Activated CD4-positive, alpha-beta T cell treated with anti-CD3 and anti-CD28 coated beads for 36 hours (primary cell): Measurements from ENCODE around the gene PAMR1. TPM values are rescaled to one million over a fixed set of nuclear protein-coding genes. Genes with fewer than 3 reads are reported as not detected.

ENCODE experiments used
- ATAC-seq: fragments of 200-7000 bp; cut with Tn5 transposase; one replicate; pipeline ENCODE4 v1.10.0; 2021; ENCODE audit warnings: mild to moderate bottlenecking, moderate library complexity
- CTCF ChIA-PET: fragments of 350-600 bp; sonication (Branson Sonifier 250); formaldehyde crosslinking; loops from one replicate; lab custom pipeline; 2021; ENCODE audit warnings: antibody characterized with exemption; lab: Charles Lee
- POLR2A ChIA-PET: fragments of 350-600 bp; sonication (Branson Sonifier 250); formaldehyde crosslinking; loops from one replicate; lab custom pipeline; 2021; ENCODE audit warnings: antibody characterized with exemption, inconsistent platforms; lab: Charles Lee
- DNase-seq: peaks from one replicate; pipeline ENCODE4 v3.0.0-alpha.2; 2020
- H3K27ac Mint-ChIP-seq: one replicate; pipeline ENCODE4 v1.8.0; 2021; ENCODE audit warnings: mixed read lengths
- H3K27me3 Mint-ChIP-seq: one replicate; pipeline ENCODE4 v1.8.0; 2021; ENCODE audit warnings: mixed read lengths
- H3K36me3 Mint-ChIP-seq: one replicate; pipeline ENCODE4 v1.8.0; 2021; ENCODE audit warnings: low read depth, mixed read lengths
- H3K4me1 Mint-ChIP-seq: one replicate; pipeline ENCODE4 v1.8.0; 2021; ENCODE audit warnings: mixed read lengths
- H3K4me3 Mint-ChIP-seq: one replicate; pipeline ENCODE4 v1.8.0; 2021; ENCODE audit warnings: mild to moderate bottlenecking, moderate library complexity, mixed read lengths
- H3K9me3 Mint-ChIP-seq: one replicate; pipeline ENCODE4 v1.8.0; 2021; ENCODE audit warnings: low read depth, mixed read lengths
- intact Hi-C, 2 experiments: fragments of 100-400 bp; cut with DNase I in 1 of 2; cut with micrococcal nuclease in 1 of 2; formaldehyde crosslinking; loops; one replicate each; pipeline versions ENCODE4 v1.14.2 to v1.15.1; 2022 to 2024; cut with DNase I, micrococcal nuclease
- total RNA-seq, 2 experiments: library from RNA; stranded (reverse); gene quantifications; one replicate each; pipeline ENCODE4 v1.2.3, GENCODE V29; 2021

PAMR1 gene
- total RNA-seq, 2 experiments from 2014 or later: not detected

DNA sequence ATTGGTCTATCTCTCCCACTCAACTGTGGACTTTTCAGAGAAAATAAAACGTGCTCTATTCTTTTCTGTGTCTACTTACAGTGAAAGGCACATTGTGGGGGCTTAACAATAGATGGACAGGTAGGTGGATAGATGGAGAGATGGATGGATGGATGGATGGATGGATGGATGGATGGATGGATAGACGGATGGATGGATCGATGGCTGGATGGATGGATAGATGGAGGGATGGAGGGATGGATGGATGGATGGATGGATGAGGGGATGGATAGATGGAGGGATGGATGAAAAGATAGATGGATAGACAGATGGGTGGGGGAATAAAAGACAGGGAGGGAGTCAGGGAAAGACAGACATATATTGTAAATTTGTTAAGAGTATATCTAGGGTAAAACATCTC, 91.8 kb downstream of the PAMR1 start:
- ATAC-seq: no peak
- no peaks in the 10 kb centered on the region for H3K36me3 Mint-ChIP-seq
- no peaks in the 10 kb centered on the region for H3K4me1 Mint-ChIP-seq
- intact Hi-C loops: no loop called here
- ChIA-PET POLR2A (no interaction called here), CTCF (no interaction called here)
- peaks cover 34% of the 10 kb centered on the region for H3K27me3 Mint-ChIP-seq
- DNase-seq: no peak
- no peaks in the 10 kb centered on the region for H3K9me3 Mint-ChIP-seq
- H3K4me3 Mint-ChIP-seq: no peak overlapping the region
- H3K27ac Mint-ChIP-seq: no peak overlapping the region

- Mint-ChIP-seq H3K27ac (no peak overlapping the region), H3K9me3 (no peaks in the 10 kb centered on the region), H3K27me3 (peaks cover 35% of the 10 kb centered on the region), H3K4me3 (no peak overlapping the region), H3K4me1 (no peaks in the 10 kb centered on the region), H3K36me3 (no peaks in the 10 kb centered on the region)
- CTCF ChIA-PET: no interaction called here
- ATAC-seq (no peak), DNase-seq (no peak)
- intact Hi-C loops: no loop called here
- POLR2A ChIA-PET: no interaction called here
These were observed 93.0 kb downstream of the PAMR1 start for GRCh38 chr11:35432464-35432863.

DNA sequence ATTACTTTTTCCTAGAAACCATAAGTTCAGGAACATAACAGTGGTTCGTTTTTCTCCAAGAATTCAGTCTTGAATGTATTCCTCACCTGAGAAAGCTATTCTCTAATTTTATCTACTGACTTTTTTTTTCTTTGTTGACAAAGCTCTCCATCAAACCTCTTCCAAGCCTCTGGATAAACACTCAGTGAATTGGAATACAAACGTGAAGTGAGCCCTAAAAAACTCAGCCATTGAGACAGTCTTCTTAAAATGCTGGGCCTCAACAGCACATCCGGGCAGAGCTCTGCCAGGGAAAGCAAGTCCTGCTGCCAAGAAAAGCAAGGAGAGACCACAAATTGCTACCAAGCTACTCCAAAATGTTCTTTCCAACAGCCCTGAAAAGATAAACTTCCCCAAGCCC, 98.3 kb downstream of the PAMR1 start:
- POLR2A ChIA-PET: no interaction called here

GRCh38 chr11:35426351-35426750, 99.1 kb downstream of the PAMR1 start:
- Mint-ChIP-seq H3K27ac (no peak overlapping the region), H3K4me1 (no peaks in the 10 kb centered on the region), H3K4me3 (no peak overlapping the region), H3K9me3 (no peaks in the 10 kb centered on the region), H3K27me3 (peaks cover 51% of the 10 kb centered on the region), H3K36me3 (no peaks in the 10 kb centered on the region)
- DNase-seq (no peak), ATAC-seq (no peak)
- ChIA-PET CTCF (interaction anchor here (0.6 to 1.6 kb wide), 5 partner anchors 11 to 61 kb away, joined by 3 to 6 read pairs (median 4); no protein-coding TSS in a partner anchor), POLR2A (no interaction called here)
- intact Hi-C loops: no loop called here

More for the DNA sequence above, 98.3 kb downstream of the PAMR1 start:
- Mint-ChIP-seq H3K9me3 (no peaks in the 10 kb centered on the region), H3K27me3 (peaks cover 45% of the 10 kb centered on the region), H3K36me3 (no peaks in the 10 kb centered on the region), H3K27ac (no peak overlapping the region), H3K4me3 (no peak overlapping the region), H3K4me1 (no peaks in the 10 kb centered on the region)
- CTCF ChIA-PET: interaction anchor here (1.0 to 1.4 kb wide), 2 partner anchors 35 to 61 kb away, joined by 3 to 6 read pairs; no protein-coding TSS in a partner anchor
- intact Hi-C loops: no loop called here
- ATAC-seq (no peak), DNase-seq (no peak)

DNA sequence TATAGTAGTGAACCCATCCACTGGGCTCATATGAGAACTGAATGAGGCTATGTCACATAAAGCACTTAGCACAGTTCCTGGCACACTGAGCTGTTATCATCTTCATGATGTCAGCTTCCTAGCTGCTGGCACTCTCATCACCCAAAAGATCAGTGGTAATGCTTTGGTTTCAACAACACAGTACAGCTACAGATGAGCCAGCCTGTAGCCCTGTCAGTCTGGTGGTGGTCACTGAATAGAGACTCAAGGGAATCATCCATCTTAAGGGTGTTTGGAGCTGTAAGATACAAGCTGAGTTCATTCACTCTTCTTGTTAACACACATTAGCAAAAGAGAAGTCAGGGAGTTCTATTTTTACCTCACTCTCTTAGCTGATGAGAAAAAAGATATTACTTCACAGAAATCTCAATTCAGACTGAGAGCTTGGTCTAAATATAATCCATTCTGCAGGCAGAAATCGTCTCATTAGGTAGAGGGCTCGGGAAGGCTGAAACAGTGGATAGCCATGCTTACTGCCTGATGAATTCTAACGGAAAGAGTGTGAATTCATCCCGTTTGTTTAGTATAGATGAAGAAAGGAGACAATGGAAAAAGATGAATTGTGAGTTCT, 99.7 kb downstream of the PAMR1 start:
- no peaks in the 10 kb centered on the region for H3K4me1 Mint-ChIP-seq
- ChIA-PET CTCF (interaction anchor here (0.6 to 2.4 kb wide), 8 partner anchors 10 to 500 kb away, joined by 3 to 6 read pairs (median 4); no protein-coding TSS in a partner anchor), POLR2A (no interaction called here)
- peaks cover 53% of the 10 kb centered on the region for H3K27me3 Mint-ChIP-seq
- ATAC-seq (no peak), DNase-seq (no peak)
- H3K36me3 Mint-ChIP-seq: no peaks in the 10 kb centered on the region
- no peak overlapping the region for H3K27ac Mint-ChIP-seq
- no peak overlapping the region for H3K4me3 Mint-ChIP-seq
- no peaks in the 10 kb centered on the region for H3K9me3 Mint-ChIP-seq
- intact Hi-C loops: no loop called here

DNA sequence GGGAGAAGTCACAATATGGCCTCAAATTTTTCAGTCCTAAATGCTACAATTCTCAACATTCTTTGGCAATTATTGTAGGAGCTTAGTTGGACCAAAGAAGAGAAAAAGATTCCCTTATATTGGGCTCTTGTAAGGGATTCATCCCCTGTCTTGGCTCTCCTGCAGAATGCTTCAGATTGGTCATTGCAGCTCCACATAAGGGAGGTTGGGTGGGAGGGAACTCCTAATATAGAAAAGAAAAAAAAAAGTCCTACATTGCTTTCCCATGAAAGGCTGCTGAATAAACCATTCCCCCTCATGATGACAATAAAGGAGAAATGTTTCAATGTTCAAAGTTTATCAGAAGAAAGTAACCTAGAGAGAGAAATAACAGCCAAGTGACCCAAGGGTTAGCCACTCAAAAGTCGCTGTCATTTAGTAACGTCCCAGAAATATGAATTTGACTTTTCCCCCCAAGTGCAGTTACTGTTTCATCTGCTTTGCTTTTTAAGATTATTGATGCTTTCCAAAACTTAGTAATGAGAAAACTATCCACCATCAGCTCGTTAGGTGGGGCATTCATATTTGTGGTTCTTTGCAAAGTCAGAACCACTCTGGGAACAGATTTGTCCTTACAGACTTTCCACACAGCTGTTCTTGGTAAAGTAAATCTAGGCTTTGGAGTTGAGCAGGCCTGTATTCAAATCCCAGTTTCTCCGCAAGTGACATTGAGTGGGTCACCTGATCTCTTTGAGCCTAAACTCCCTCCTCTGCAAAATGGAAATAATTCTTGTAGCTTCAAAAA, 101.1 kb downstream of the PAMR1 start:
- intact Hi-C loops: no loop called here
- DNase-seq (no peak), ATAC-seq (no peak)
- POLR2A ChIA-PET: no interaction called here
- Mint-ChIP-seq H3K4me3 (no peak overlapping the region), H3K27ac (no peak overlapping the region), H3K9me3 (no peaks in the 10 kb centered on the region), H3K27me3 (peaks cover 57% of the 10 kb centered on the region), H3K4me1 (peaks cover 6% of the 10 kb centered on the region), H3K36me3 (no peaks in the 10 kb centered on the region)
- CTCF ChIA-PET: interaction anchor here (0.7 to 2.4 kb wide), 6 partner anchors 9 to 841 kb away, joined by 3 to 5 read pairs (median 3); no protein-coding TSS in a partner anchor

DNA sequence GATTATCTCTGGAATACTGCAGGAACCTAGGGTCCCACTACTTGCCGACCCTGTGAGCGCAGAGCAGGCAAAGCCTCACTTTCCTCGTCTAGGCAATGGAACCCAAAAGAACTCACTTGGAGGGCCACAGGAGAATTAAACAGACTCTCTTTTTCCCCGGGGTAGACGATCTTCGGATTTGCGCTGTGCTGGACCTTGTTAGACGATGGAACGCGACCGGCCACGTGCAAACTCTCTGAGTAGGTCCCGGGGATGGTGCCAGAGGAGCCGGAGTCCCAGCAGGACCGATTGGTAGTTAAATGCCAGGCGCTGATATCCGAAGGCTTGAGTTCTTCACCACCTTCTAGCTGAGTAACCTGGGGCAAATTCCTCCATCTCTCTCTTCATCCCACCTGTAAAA, 105.0 kb downstream of the PAMR1 start:
- Mint-ChIP-seq H3K27ac (no peak overlapping the region), H3K36me3 (no peaks in the 10 kb centered on the region), H3K27me3 (peaks cover 69% of the 10 kb centered on the region), H3K9me3 (no peaks in the 10 kb centered on the region), H3K4me3 (peak overlapping the region; percentile 39), H3K4me1 (peaks cover 11% of the 10 kb centered on the region)
- DNase-seq (peak; percentile 9), ATAC-seq (no peak)
- CTCF ChIA-PET: interaction anchor here (0.7 to 1.7 kb wide), 4 partner anchors 15 to 486 kb away, joined by 3 to 4 read pairs (median 3); no protein-coding TSS in a partner anchor
- POLR2A ChIA-PET: interaction anchor here (0.7 kb wide), 1 partner anchor 34 kb away, joined by 3 read pairs; no protein-coding TSS in a partner anchor
- intact Hi-C loops: no loop called here

DNA sequence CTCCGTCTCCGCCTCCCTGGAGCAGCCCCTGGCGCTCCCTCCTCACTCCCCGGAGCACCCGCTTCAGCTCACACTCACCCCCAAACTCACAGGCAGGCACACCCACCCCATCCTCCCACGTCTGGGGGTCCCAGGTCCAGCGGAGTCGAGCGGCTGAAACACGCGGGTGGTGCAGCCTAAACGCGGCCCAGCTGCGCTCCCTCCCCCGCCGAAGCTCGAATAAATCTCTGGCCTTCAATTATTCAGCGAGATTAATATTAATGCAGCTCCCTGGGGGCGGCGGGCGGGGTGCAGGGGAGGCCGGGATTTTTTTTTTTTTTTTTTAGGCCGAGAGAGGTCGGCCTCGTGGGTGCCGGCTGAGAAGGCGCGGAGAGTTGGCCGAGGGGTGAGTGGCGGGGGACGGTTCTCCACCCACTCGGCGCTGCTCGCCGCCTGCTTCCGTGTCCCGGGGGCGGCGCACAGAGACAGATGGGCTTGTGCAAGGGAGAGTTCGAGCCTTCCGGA, 105.5 kb downstream of the PAMR1 start:
- H3K4me3 Mint-ChIP-seq: peak overlapping the region; percentile 46
- no peak overlapping the region for H3K27ac Mint-ChIP-seq

GRCh38 chr11:35419184-35419829, 106.1 kb downstream of the PAMR1 start, which contains the start of gene SLC1A2:
Gene SLC1A2 (minus strand): TSS chr11:35419558. CDS start chr11:35418966, 592 bp downstream.
- no peaks in the 10 kb centered on the region for H3K36me3 Mint-ChIP-seq
- H3K9me3 Mint-ChIP-seq: no peaks in the 10 kb centered on the region
- no peak within 1 kb of the TSS for H3K27ac Mint-ChIP-seq
- intact Hi-C loops: loop anchor here in 1 of 2 experiments (5.0 kb wide), 1 partner anchor 68 kb away; no protein-coding TSS in a partner anchor
- DNase-seq (peak; percentile 35), ATAC-seq (peak; percentile 49)
- H3K4me1 Mint-ChIP-seq: peaks cover 11% of the 10 kb centered on the region
- peaks cover 73% of the 10 kb centered on the region for H3K27me3 Mint-ChIP-seq
- peak within 1 kb of the TSS; percentile 49 for H3K4me3 Mint-ChIP-seq
- ChIA-PET CTCF (interaction anchor here (0.6 to 1.3 kb wide), 4 partner anchors 14 to 485 kb away, joined by 3 to 4 read pairs (median 3); no protein-coding TSS in a partner anchor), POLR2A (no interaction called here)

More for the DNA sequence above, 105.5 kb downstream of the PAMR1 start:
- H3K36me3 Mint-ChIP-seq: no peaks in the 10 kb centered on the region
- H3K4me1 Mint-ChIP-seq: peaks cover 11% of the 10 kb centered on the region
- peak; percentile 12 for DNase-seq
- CTCF ChIA-PET: interaction anchor here (0.7 to 1.3 kb wide), 3 partner anchors 15 to 486 kb away, joined by 3 to 4 read pairs (median 3); no protein-coding TSS in a partner anchor
- ATAC-seq: no peak
- H3K27me3 Mint-ChIP-seq: peaks cover 70% of the 10 kb centered on the region
- no peaks in the 10 kb centered on the region for H3K9me3 Mint-ChIP-seq
- POLR2A ChIA-PET: interaction anchor here (0.7 kb wide), 1 partner anchor 34 kb away, joined by 3 read pairs; no protein-coding TSS in a partner anchor
- intact Hi-C loops: loop anchor here in 1 of 2 experiments (5.0 kb wide), 1 partner anchor 67 kb away; no protein-coding TSS in a partner anchor

DNA sequence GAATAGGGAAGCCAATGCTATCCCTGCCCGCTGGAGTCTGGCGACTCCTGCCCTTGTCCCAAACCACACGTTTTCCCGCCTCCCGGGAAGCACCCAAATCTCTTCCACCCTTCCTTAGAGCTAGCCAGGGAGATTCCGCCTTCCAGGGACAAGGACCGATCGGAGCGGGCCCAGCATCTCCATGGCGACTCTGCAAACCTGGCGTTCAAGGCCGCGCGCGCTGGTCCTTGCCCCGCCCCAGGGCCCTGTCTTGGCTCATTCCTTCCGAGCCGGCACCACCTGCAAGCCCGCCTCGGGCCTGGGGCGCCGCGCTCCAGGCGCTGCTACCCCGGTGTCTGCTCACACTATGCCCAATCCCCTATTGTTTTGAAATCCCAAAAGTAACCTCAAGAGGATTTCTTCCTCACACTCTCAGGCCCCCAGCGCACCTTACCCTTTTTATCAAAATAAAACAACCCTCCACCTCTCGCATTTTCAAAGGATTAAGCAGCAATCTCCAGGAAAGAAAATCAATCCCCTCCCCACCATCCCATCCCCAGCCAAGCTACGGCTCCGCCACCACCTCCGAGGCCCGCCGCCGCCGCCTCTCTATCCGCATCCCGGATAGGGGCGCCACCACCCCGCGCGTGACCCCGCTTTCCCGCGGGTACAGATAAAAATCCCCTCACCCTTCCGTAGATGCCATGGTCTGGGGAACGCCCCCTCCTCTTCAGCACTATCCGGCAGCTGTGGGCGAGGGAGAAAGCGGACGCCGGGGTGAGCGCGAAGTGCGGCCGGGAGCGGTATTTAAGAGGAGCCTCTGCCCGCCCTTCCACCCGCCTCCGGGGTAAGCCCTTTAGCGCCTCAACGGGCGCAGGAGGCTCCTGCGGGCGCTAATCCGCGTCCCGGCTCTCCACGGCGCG, 106.9 kb downstream of the PAMR1 start:
- Mint-ChIP-seq H3K9me3 (no peaks in the 10 kb centered on the region), H3K4me3 (peak overlapping the region; percentile 49), H3K36me3 (no peaks in the 10 kb centered on the region), H3K4me1 (peaks cover 11% of the 10 kb centered on the region), H3K27me3 (peaks cover 74% of the 10 kb centered on the region), H3K27ac (no peak overlapping the region)
- ChIA-PET CTCF (interaction anchor here (0.6 to 1.0 kb wide), 3 partner anchors 164 to 490 kb away, joined by 3 read pairs; no protein-coding TSS in a partner anchor), POLR2A (no interaction called here)
- ATAC-seq: peak; percentile 53
- DNase-seq: peak; percentile 50
- intact Hi-C loops: loop anchor here in 1 of 2 experiments (5.0 kb wide), 1 partner anchor 69 kb away; no protein-coding TSS in a partner anchor
